D721Med (cell line): ENCODE results near the gene ENOX1.

Experiments used
- DNase-seq: peaks from one replicate; pipeline ENCODE4 v3.0.0; 2011; ENCODE audit warnings: low spot score; ENCODE audit not compliant: insufficient read length
- FAIRE-seq: peaks from 2 replicates; lab custom pipeline; 2011; peaks lifted over from hg19 to GRCh38; lab: Jason Lieb, UNC
- CTCF ChIP-seq: IDR thresholded peaks from 2 replicates; pipeline ENCODE4 v1.5.1; 2012; ENCODE audit warnings: mild to moderate bottlenecking, control low read depth; ENCODE audit not compliant: insufficient read depth; ENCODE audit errors: missing control alignments

Gene ENOX1

GRCh38 chr13:43815204-43815603 lies 28.4 kb upstream of the ENOX1 start:
- DNase-seq (no peak), FAIRE-seq (no peak)
- TF ChIP-seq CTCF, result no peak

GRCh38 chr13:43808676-43809075 lies 21.9 kb upstream of the ENOX1 start:
- DNase-seq, result no peak
- no peak for TF ChIP-seq CTCF
- no peak for FAIRE-seq

- TF ChIP-seq CTCF, result no peak
- DNase-seq, result no peak
- FAIRE-seq, result no peak
Measured at GRCh38 chr13:43805681-43806128, 18.9 kb upstream of the ENOX1 start.

- DNase-seq (no peak), FAIRE-seq (no peak)
- TF ChIP-seq CTCF, result no peak
Measured at GRCh38 chr13:43805071-43805468, 18.3 kb upstream of the ENOX1 start.

- TF ChIP-seq CTCF, result peak; percentile 66
- FAIRE-seq (no peak), DNase-seq (peak; percentile 20)
Measured at GRCh38 chr13:43804461-43805070, 17.8 kb upstream of the ENOX1 start.

- FAIRE-seq (no peak), DNase-seq (no peak)
- no peak for TF ChIP-seq CTCF
Measured at GRCh38 chr13:43802511-43802910, 15.7 kb upstream of the ENOX1 start.

GRCh38 chr13:43800828-43801227 lies 14.1 kb upstream of the ENOX1 start:
- no peak for TF ChIP-seq CTCF
- FAIRE-seq (no peak), DNase-seq (no peak)
